Body of pancreas (tissue), 4 donors: ENCODE results near the gene VWA8.

Source experiments
- CTCF ChIP-seq, 7 experiments: fragments of 450-650 bp in 4 of 7; fragments of 200-600 bp in 3 of 7; sonication (generic) in 3 of 7; IDR thresholded peaks; one replicate each; pipeline ENCODE4 v1.5.1; 2016 to 2019; ENCODE audit warnings: antibody characterized with exemption in 7 of 7
- POLR2A ChIP-seq, 3 donors: fragments of 450-650 bp; IDR thresholded peaks; one replicate each; pipeline ENCODE4 v1.6.1; 2016; ENCODE audit warnings: antibody characterized with exemption in 3 of 3, mild to moderate bottlenecking in 2 of 3

- TF ChIP-seq CTCF (IDR thresholded peaks at IDR 0.05) (no peak), POLR2A (IDR thresholded peaks at IDR 0.05) (no peak)
Measured at GRCh38 chr13:41595298-41595697, 365.6 kb downstream of the VWA8 start.
